MM.1S (cell line): ENCODE measurements around the gene TACSTD2.

ENCODE experiments used
- DNase-seq: peaks from one replicate; pipeline ENCODE4 v3.0.0-alpha.2; 2015
- H2AFZ ChIP-seq: fragments of 300-600 bp; sonication (generic); 2 replicates; pipeline ENCODE4 v1.6.0; 2016; ENCODE audit warnings: antibody characterized with exemption, low read length
- H3F3A ChIP-seq: fragments of 300-600 bp; sonication (generic); 2 replicates; pipeline ENCODE4 v1.6.1; 2016; ENCODE audit warnings: mild to moderate bottlenecking, antibody characterized with exemption, low read length, moderate library complexity, mixed read lengths; ENCODE audit not compliant: insufficient read depth
- H3K27ac ChIP-seq: fragments of 300-600 bp; sonication (generic); 2 replicates; pipeline ENCODE4 v1.5.1; 2016; ENCODE audit warnings: mild to moderate bottlenecking, low read length
- H3K27me3 ChIP-seq: fragments of 300-600 bp; sonication (generic); replicated peaks from 2 replicates; pipeline ENCODE4 v1.6.0; 2016; ENCODE audit warnings: low read length; ENCODE audit not compliant: insufficient read depth
- H3K36me3 ChIP-seq: fragments of 300-600 bp; sonication (generic); replicated peaks from 2 replicates; pipeline ENCODE4 v1.6.1; 2016; ENCODE audit warnings: mild to moderate bottlenecking, low read length, mixed read lengths; ENCODE audit not compliant: insufficient read depth
- H3K4me1 ChIP-seq: fragments of 300-600 bp; sonication (generic); 2 replicates; pipeline ENCODE4 v1.6.1; 2016; ENCODE audit warnings: low read length, mixed read lengths
- H3K4me2 ChIP-seq: fragments of 300-600 bp; sonication (generic); 2 replicates; pipeline ENCODE4 v1.6.0; 2016; ENCODE audit warnings: low read depth, low read length
- H3K4me3 ChIP-seq: fragments of 300-600 bp; sonication (generic); 2 replicates; pipeline ENCODE4 v1.5.1; 2016; ENCODE audit warnings: low read length, mixed read lengths
- H3K79me2 ChIP-seq: fragments of 300-600 bp; sonication (generic); 2 replicates; pipeline ENCODE4 v1.6.1; 2016; ENCODE audit warnings: mixed run types, low read length, mixed read lengths
- H3K9ac ChIP-seq: fragments of 300-600 bp; sonication (generic); 2 replicates; pipeline ENCODE4 v1.6.1; 2016; ENCODE audit warnings: low read length, mixed read lengths
- H3K9me2 ChIP-seq: fragments of 300-600 bp; sonication (generic); replicated peaks from 2 replicates; pipeline ENCODE4 v1.6.1; 2016; ENCODE audit warnings: mild to moderate bottlenecking, low read length, mixed read lengths; ENCODE audit not compliant: insufficient read depth
- H3K9me3 ChIP-seq: fragments of 300-600 bp; sonication (generic); replicated peaks from 2 replicates; pipeline ENCODE4 v1.6.1; 2016; ENCODE audit warnings: mild to moderate bottlenecking, low read length, mixed read lengths; ENCODE audit not compliant: insufficient read depth
- H4K20me1 ChIP-seq: fragments of 300-600 bp; sonication (generic); 2 replicates; pipeline ENCODE4 v1.6.1; 2016; ENCODE audit warnings: mild to moderate bottlenecking, low read length, moderate library complexity, mixed read lengths; ENCODE audit not compliant: insufficient read depth
- CTCF ChIP-seq: fragments of 300-600 bp; sonication (generic); IDR thresholded peaks from 2 replicates; pipeline ENCODE4 v1.5.1; 2016; ENCODE audit warnings: antibody characterized with exemption, low read length, mixed read lengths
- EZH2 ChIP-seq: fragments of 300-600 bp; sonication (generic); optimal IDR thresholded peaks from 2 replicates; pipeline ENCODE3; 2017; ENCODE audit warnings: low read depth, mild to moderate bottlenecking, antibody characterized with exemption, low read length, mixed read lengths
- EZH2phosphoT487 ChIP-seq: fragments of 300-600 bp; sonication (generic); IDR thresholded peaks from 2 replicates; pipeline ENCODE4 v1.6.1; 2018; ENCODE audit warnings: antibody characterized with exemption, low read length

Gene TACSTD2

GRCh38 chr1:58590019-58590418 is 13.0 kb upstream of the TACSTD2 start:
- H3K36me3 ChIP-seq, result no peaks in the 10 kb centered on the region
- no peaks in the 10 kb centered on the region for H4K20me1 ChIP-seq
- no peak for DNase-seq
- no peaks in the 10 kb centered on the region for H3K79me2 ChIP-seq
- no peak overlapping the region for H2AFZ ChIP-seq
- no peak overlapping the region for H3K4me3 ChIP-seq
- H3K4me2 ChIP-seq, result no peak overlapping the region
- H3K27me3 ChIP-seq, result no peaks in the 10 kb centered on the region
- no peak overlapping the region for H3K9ac ChIP-seq
- H3K4me1 ChIP-seq, result no peaks in the 10 kb centered on the region
- no peak overlapping the region for H3K27ac ChIP-seq
- no peaks in the 10 kb centered on the region for H3K9me2 ChIP-seq
- TF ChIP-seq EZH2 (no peak), CTCF (no peak), EZH2phosphoT487 (no peak)
- H3K9me3 ChIP-seq, result no peaks in the 10 kb centered on the region
- no peaks in the 10 kb centered on the region for H3F3A ChIP-seq

- no peaks in the 10 kb centered on the region for H3F3A ChIP-seq
- no peak overlapping the region for H3K9ac ChIP-seq
- no peaks in the 10 kb centered on the region for H3K9me3 ChIP-seq
- H3K27me3 ChIP-seq, result no peaks in the 10 kb centered on the region
- no peak overlapping the region for H2AFZ ChIP-seq
- H3K4me3 ChIP-seq, result no peak overlapping the region
- no peak for DNase-seq
- H3K27ac ChIP-seq, result no peak overlapping the region
- H3K4me1 ChIP-seq, result peaks cover 12% of the 10 kb centered on the region; the same call in 1 of the 2 replicates
- TF ChIP-seq CTCF (no peak), EZH2phosphoT487 (no peak), EZH2 (no peak)
- no peaks in the 10 kb centered on the region for H3K79me2 ChIP-seq
- no peaks in the 10 kb centered on the region for H3K36me3 ChIP-seq
- H4K20me1 ChIP-seq, result no peaks in the 10 kb centered on the region
- no peaks in the 10 kb centered on the region for H3K9me2 ChIP-seq
- no peak overlapping the region for H3K4me2 ChIP-seq
These were observed 11.3 kb upstream of the TACSTD2 start for GRCh38 chr1:58588396-58588795.

- TF ChIP-seq EZH2phosphoT487, result no peak
- H3K4me1 ChIP-seq, result peaks cover 12% of the 10 kb centered on the region; the same call in 1 of the 2 replicates
- no peaks in the 10 kb centered on the region for H3K9me2 ChIP-seq
- H3K36me3 ChIP-seq, result no peaks in the 10 kb centered on the region
- no peak overlapping the region for H3K27ac ChIP-seq
- H2AFZ ChIP-seq, result no peak overlapping the region
- no peak overlapping the region for H3K4me3 ChIP-seq
- DNase-seq, result no peak
- no peaks in the 10 kb centered on the region for H3K9me3 ChIP-seq
- no peaks in the 10 kb centered on the region for H4K20me1 ChIP-seq
- H3K4me2 ChIP-seq, result no peak overlapping the region
- no peaks in the 10 kb centered on the region for H3K27me3 ChIP-seq
- no peaks in the 10 kb centered on the region for H3K79me2 ChIP-seq
- H3K9ac ChIP-seq, result no peak overlapping the region
- H3F3A ChIP-seq, result no peaks in the 10 kb centered on the region
These were observed 10.6 kb upstream of the TACSTD2 start for GRCh38 chr1:58587667-58588066.

- no peak for TF ChIP-seq EZH2
- no peak for TF ChIP-seq CTCF
- no peak for TF ChIP-seq EZH2phosphoT487
- peaks cover 12% of the 10 kb centered on the region; the same call in 1 of the 2 replicates for H3K4me1 ChIP-seq
- no peaks in the 10 kb centered on the region for H3F3A ChIP-seq
- no peak overlapping the region for H3K27ac ChIP-seq
- H3K36me3 ChIP-seq, result no peaks in the 10 kb centered on the region
- no peaks in the 10 kb centered on the region for H3K9me2 ChIP-seq
- no peak overlapping the region for H3K9ac ChIP-seq
- DNase-seq, result no peak
- no peak overlapping the region for H3K4me3 ChIP-seq
- no peaks in the 10 kb centered on the region for H4K20me1 ChIP-seq
- H3K9me3 ChIP-seq, result no peaks in the 10 kb centered on the region
- no peak overlapping the region for H3K4me2 ChIP-seq
- H3K27me3 ChIP-seq, result no peaks in the 10 kb centered on the region
- H3K79me2 ChIP-seq, result no peaks in the 10 kb centered on the region
- no peak overlapping the region for H2AFZ ChIP-seq
These were observed 9.2 kb upstream of the TACSTD2 start for GRCh38 chr1:58586271-58586670.
